ENCODE results near the gene PRKCQ. TPM values are rescaled to one million over a fixed set of nuclear protein-coding genes. Genes with fewer than 3 reads are reported as not detected.

PRKCQ gene
- total and polyA plus RNA-seq, 7 donors: 6.6 to 76.3 (median 33.8) TPM

- Histone ChIP-seq H3K9me3 (no peaks in the 10 kb centered on the region), H3K27me3 (ENCODE audit: insufficient read depth in 3 of 3, low read length in 2 of 3) (no peaks in the 10 kb centered on the region), H3K4me3 (no peak overlapping the region), H3K27ac (no peak overlapping the region), H3K4me1 (peaks cover 16% of the 10 kb centered on the region), H3K36me3 (ENCODE audit: insufficient read depth in 1 of 2, low read depth in 1 of 2) (no peaks in the 10 kb centered on the region)
- whole genome bisulfite sequencing, 3 donors: 66 to 76% (median 70%) methylated on average over 4 of the region's 4 CpGs
- no peak for ATAC-seq
- TF ChIP-seq CTCF (IDR thresholded peaks at IDR 0.05): no peak
- intact Hi-C loops (cut with DNase I): loop anchor here in 1 of 2 donors (10.0 kb wide), 1 partner anchor 132 kb away; no protein-coding TSS in a partner anchor
- DNase-seq: no peak
Observed at GRCh38 chr10:6576326-6576725, 3.8 kb downstream of the PRKCQ start.

- no peak overlapping the region for H3K27ac ChIP-seq
- H3K36me3 ChIP-seq (ENCODE audit: insufficient read depth in 1 of 2, low read depth in 1 of 2): no peaks in the 10 kb centered on the region
- intact Hi-C loops (cut with DNase I): loop anchor here in 1 of 2 donors (10.0 kb wide), 1 partner anchor 130 kb away; no protein-coding TSS in a partner anchor
- 83 to 85% (median 84%) methylated on average over 2 of the region's 2 CpGs for WGBS, 3 donors
- no peak overlapping the region for H3K4me3 ChIP-seq
- ATAC-seq (no peak), DNase-seq (no peak)
- no peaks in the 10 kb centered on the region for H3K27me3 ChIP-seq (ENCODE audit: insufficient read depth in 3 of 3, low read length in 2 of 3)
- no peaks in the 10 kb centered on the region for H3K9me3 ChIP-seq
- TF ChIP-seq CTCF (IDR thresholded peaks at IDR 0.05): no peak
- H3K4me1 ChIP-seq: peaks cover 16% of the 10 kb centered on the region
Observed at GRCh38 chr10:6574664-6575176, 5.4 kb downstream of the PRKCQ start.

GRCh38 chr10:6570893-6571292 is 9.2 kb downstream of the PRKCQ start:
- WGBS, 3 donors: 65 to 72% (median 69%) methylated on average over 11 of the region's 11 CpGs
- intact Hi-C loops (cut with DNase I): loop anchor here in 1 of 2 donors (10.0 kb wide), 1 partner anchor 126 kb away; no protein-coding TSS in a partner anchor
- no peak for TF ChIP-seq CTCF (IDR thresholded peaks at IDR 0.05)
- ATAC-seq (no peak), DNase-seq (no peak)
- Histone ChIP-seq H3K27ac (no peak overlapping the region), H3K36me3 (ENCODE audit: insufficient read depth in 1 of 2, low read depth in 1 of 2) (no peaks in the 10 kb centered on the region), H3K4me1 (peaks cover 11% of the 10 kb centered on the region), H3K9me3 (no peaks in the 10 kb centered on the region), H3K27me3 (ENCODE audit: insufficient read depth in 3 of 3, low read length in 2 of 3) (no peaks in the 10 kb centered on the region), H3K4me3 (no peak overlapping the region)

- WGBS, 3 donors: 68 to 81% (median 71%) methylated on average over 7 of the region's 7 CpGs
- TF ChIP-seq CTCF (IDR thresholded peaks at IDR 0.05): no peak
- intact Hi-C loops (cut with DNase I): loop anchor here in 1 of 2 donors (5.0 kb wide), 1 partner anchor 52 kb away; no protein-coding TSS in a partner anchor
- DNase-seq (no peak), ATAC-seq (no peak)
- Histone ChIP-seq H3K36me3 (ENCODE audit: insufficient read depth in 1 of 2, low read depth in 1 of 2) (no peaks in the 10 kb centered on the region), H3K4me3 (no peak overlapping the region), H3K9me3 (no peaks in the 10 kb centered on the region), H3K4me1 (peaks cover 17% of the 10 kb centered on the region), H3K27me3 (ENCODE audit: insufficient read depth in 3 of 3, low read length in 2 of 3) (no peaks in the 10 kb centered on the region), H3K27ac (no peak overlapping the region)
Observed at GRCh38 chr10:6569259-6569658, 10.8 kb downstream of the PRKCQ start.

- H3K27ac ChIP-seq: peak overlapping the region; percentile 11
- intact Hi-C loops (cut with DNase I): loop anchor here in 1 of 2 donors (5.0 kb wide), 1 partner anchor 51 kb away; no protein-coding TSS in a partner anchor
- ATAC-seq (peak; percentile 55 to 74 (median 70)), DNase-seq (no peak)
- no peak overlapping the region for H3K4me3 ChIP-seq
- peaks cover 26% of the 10 kb centered on the region for H3K4me1 ChIP-seq
- TF ChIP-seq CTCF (IDR thresholded peaks at IDR 0.05): no peak
- 35 to 45% (median 38%) methylated on average over 8 of the region's 8 CpGs for WGBS, 3 donors
- H3K9me3 ChIP-seq: no peaks in the 10 kb centered on the region
- H3K27me3 ChIP-seq (ENCODE audit: insufficient read depth in 3 of 3, low read length in 2 of 3): no peaks in the 10 kb centered on the region
- no peaks in the 10 kb centered on the region for H3K36me3 ChIP-seq (ENCODE audit: insufficient read depth in 1 of 2, low read depth in 1 of 2)
Observed at GRCh38 chr10:6567884-6568283, 12.2 kb downstream of the PRKCQ start.
